ENCODE data around the gene PTPRK. TPM values are rescaled to one million over a fixed set of nuclear protein-coding genes. Genes with fewer than 3 reads are reported as not detected.

Gene PTPRK
- total and polyA plus RNA-seq, 12 donors = 3.2 to 22.4 (median 15.0) TPM

- peaks cover 0 to 4% of the 10 kb centered on the region in 2 donors for H3K4me1 ChIP-seq (replicated peaks in 1 of 2)
- intact Hi-C loops (cut with DNase I) = no loop called here
- H3K36me3 ChIP-seq (replicated peaks in 1 of 2) = no peaks in the 10 kb centered on the region
- WGBS, 4 donors = 94 to 98% (median 96%) methylated on average over 8 of the region's 8 CpGs
- no peak overlapping the region for H3K27ac ChIP-seq
- H3K4me3 ChIP-seq = no peak overlapping the region
- no peaks in the 10 kb centered on the region for H3K27me3 ChIP-seq
- TF ChIP-seq CTCF (IDR thresholded peaks at IDR 0.05) (no peak), POLR2A (IDR thresholded peaks at IDR 0.05) (no peak)
- DNase-seq = no peak
- H3K9me3 ChIP-seq (replicated peaks in 1 of 3) = no peaks in the 10 kb centered on the region
Observed at GRCh38 chr6:128316258-128316929, 204.0 kb downstream of the PTPRK start.

DNA sequence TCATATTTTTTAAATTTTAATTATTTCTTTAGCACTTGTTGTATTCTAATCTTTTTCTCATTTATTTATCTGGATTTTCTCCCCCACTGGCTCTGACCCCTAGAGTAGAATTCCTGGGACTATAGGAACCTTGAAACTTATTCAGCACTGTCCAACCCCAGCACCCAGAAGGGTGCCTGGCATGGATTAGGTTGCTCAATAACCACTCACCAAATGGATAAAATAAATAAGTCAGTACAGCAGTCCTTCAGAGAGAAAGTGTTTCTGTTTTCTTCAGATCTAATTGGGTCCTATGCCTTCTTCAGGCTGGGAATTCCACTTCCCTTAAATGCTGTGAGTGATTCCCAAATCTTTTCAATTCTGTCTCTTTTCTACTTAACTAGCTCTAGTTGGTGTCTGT lies 206.2 kb downstream of the PTPRK start:
- H3K27me3 ChIP-seq = no peaks in the 10 kb centered on the region
- TF ChIP-seq CTCF (IDR thresholded peaks at IDR 0.05) (no peak), POLR2A (IDR thresholded peaks at IDR 0.05) (no peak)
- no peaks in the 10 kb centered on the region for H3K4me1 ChIP-seq (replicated peaks in 1 of 2)
- no peak for DNase-seq
- intact Hi-C loops (cut with DNase I) = no loop called here
- no peak overlapping the region for H3K4me3 ChIP-seq
- H3K9me3 ChIP-seq (replicated peaks in 1 of 3) = no peaks in the 10 kb centered on the region
- no peak overlapping the region for H3K27ac ChIP-seq
- H3K36me3 ChIP-seq (replicated peaks in 1 of 2) = no peaks in the 10 kb centered on the region

- 74 to 81% (median 79%) methylated on average over 3 of the region's 3 CpGs for WGBS, 4 donors
- Histone ChIP-seq H3K27ac (no peak overlapping the region), H3K4me3 (no peak overlapping the region), H3K36me3 (replicated peaks in 1 of 2) (no peaks in the 10 kb centered on the region), H3K4me1 (replicated peaks in 1 of 2) (no peaks in the 10 kb centered on the region), H3K9me3 (replicated peaks in 1 of 3) (no peaks in the 10 kb centered on the region), H3K27me3 (no peaks in the 10 kb centered on the region)
- no peak for TF ChIP-seq POLR2A (IDR thresholded peaks at IDR 0.05)
- no peak for TF ChIP-seq CTCF (IDR thresholded peaks at IDR 0.05)
- no peak for DNase-seq
- intact Hi-C loops (cut with DNase I) = no loop called here
Observed at GRCh38 chr6:128311944-128312570, 208.3 kb downstream of the PTPRK start.

DNA sequence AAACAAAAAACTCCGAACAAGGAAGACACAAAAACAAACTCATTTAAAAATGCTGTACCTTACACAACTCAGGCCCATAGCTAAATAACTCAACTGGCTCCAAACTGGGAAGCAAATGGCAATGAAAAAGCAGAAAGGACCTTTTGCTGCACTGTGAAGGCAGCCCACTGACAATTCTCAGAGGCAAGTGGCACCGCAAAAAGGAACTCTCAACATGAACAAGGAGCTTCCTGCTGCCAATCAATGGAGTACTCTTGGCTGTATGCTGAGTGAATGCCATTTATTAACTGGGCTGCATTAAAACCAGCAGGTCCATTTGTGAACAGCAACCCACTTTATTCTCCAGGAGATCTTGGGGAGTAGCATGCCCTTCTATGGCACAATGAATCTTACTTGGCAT lies 209.9 kb downstream of the PTPRK start:
- Histone ChIP-seq H3K27ac (no peak overlapping the region), H3K27me3 (no peaks in the 10 kb centered on the region), H3K4me3 (no peak overlapping the region), H3K4me1 (replicated peaks in 1 of 2) (no peaks in the 10 kb centered on the region), H3K9me3 (replicated peaks in 1 of 3) (no peaks in the 10 kb centered on the region), H3K36me3 (replicated peaks in 1 of 2) (no peaks in the 10 kb centered on the region)
- TF ChIP-seq POLR2A (IDR thresholded peaks at IDR 0.05) = no peak
- no peak for TF ChIP-seq CTCF (IDR thresholded peaks at IDR 0.05)
- no peak for DNase-seq
- intact Hi-C loops (cut with DNase I) = no loop called here
- WGBS, 4 donors = 67 to 82% (median 79%) methylated on average over 2 of the region's 2 CpGs
